SK-N-SH (cell line): ENCODE results near the gene RHOXF2B. TPM values are rescaled to one million over a fixed set of nuclear protein-coding genes. Genes with fewer than 3 reads are reported as not detected.
A peak's percentile ranks its signal among the peaks of the same experiment; 100 is the strongest.
"Not testable (repeated sequence)": the region's sequence is repeated elsewhere in the genome, so short reads cannot be mapped to it uniquely, and the experiment has no call there.

ENCODE experiments used
- CTCF ChIA-PET: fragments of 300-600, 350-600 bp; formaldehyde crosslinking; extraction: SDS; loops from one replicate; lab custom pipeline; 2021; lab: Yijun Ruan, JAX
- POLR2A ChIA-PET: fragments of 350-600 bp; sonication (Branson Sonifier 250); formaldehyde crosslinking; extraction: SDS; loops from one replicate; lab custom pipeline; 2020; ENCODE audit warnings: antibody characterized with exemption, inconsistent platforms; lab: Yijun Ruan, JAX
- DNase-seq: peaks from one replicate; pipeline ENCODE4 v3.0.0; 2012
- H2AFZ ChIP-seq: fragments of 200-600 bp; sonication (generic); 2 replicates; pipeline ENCODE4 v1.8.1; 2016; ENCODE audit warnings: antibody characterized with exemption, mild to moderate bottlenecking, low read depth
- H3F3A ChIP-seq: fragments of 200-600 bp; sonication (generic); replicated peaks from 2 replicates; pipeline ENCODE3; 2016; ENCODE audit warnings: antibody characterized with exemption, mild to moderate bottlenecking; ENCODE audit not compliant: insufficient read depth
- H3K27ac ChIP-seq, 2 experiments: fragments of 200-500 bp in 1 of 2; fragments of 200-600 bp in 1 of 2; sonication (Bioruptor generic) in 1 of 2; sonication (generic), shearing (Covaris generic) in 1 of 2; 2 replicates each; pipeline versions ENCODE4 v1.5.1 to v1.6.1; 2014 to 2016; ENCODE audit warnings: low read depth in 2 of 2, inconsistent platforms in 1 of 2, low read length in 1 of 2, mild to moderate bottlenecking in 1 of 2, mixed read lengths in 1 of 2
- H3K27me3 ChIP-seq: fragments of 200-600 bp; sonication (generic), shearing (Covaris generic); 2 replicates; pipeline ENCODE4 v1.6.1; 2016; ENCODE audit warnings: mixed run types; ENCODE audit not compliant: insufficient read depth
- H3K36me3 ChIP-seq, 2 experiments: fragments of 200-500 bp in 1 of 2; fragments of 200-600 bp in 1 of 2; sonication (Bioruptor generic) in 1 of 2; sonication (generic) in 1 of 2; replicated peaks in 1 of 2; 2 replicates each; pipeline versions ENCODE3 to v1.5.1; 2014 to 2016; ENCODE audit warnings: low read length in 1 of 2, mild to moderate bottlenecking in 1 of 2; ENCODE audit not compliant: insufficient read depth in 2 of 2, control insufficient read depth in 1 of 2
- H3K4me1 ChIP-seq, 2 experiments: fragments of 200-500 bp in 1 of 2; fragments of 200-600 bp in 1 of 2; sonication (Bioruptor generic) in 1 of 2; sonication (generic), shearing (Covaris generic) in 1 of 2; 2 replicates each; pipeline versions ENCODE4 v1.5.1 to v1.6.1; 2014 to 2016; ENCODE audit warnings: low read depth in 1 of 2, low read length in 1 of 2, mixed run types in 1 of 2; ENCODE audit not compliant: insufficient read depth in 2 of 2, control insufficient read depth in 1 of 2
- H3K4me2 ChIP-seq: fragments of 200-600 bp; sonication (generic), shearing (Covaris generic); 2 replicates; pipeline ENCODE4 v1.6.1; 2017; ENCODE audit warnings: mixed run types
- H3K4me3 ChIP-seq, 2 experiments: fragments of 200-500 bp in 1 of 2; fragments of 200-600 bp in 1 of 2; sonication (Bioruptor generic) in 1 of 2; sonication (generic), shearing (Covaris generic) in 1 of 2; 2 replicates each; pipeline versions ENCODE4 v1.5.1 to v1.8.1; 2014 to 2016; ENCODE audit warnings: low read depth in 2 of 2, inconsistent platforms in 1 of 2, low read length in 1 of 2, mild to moderate bottlenecking in 1 of 2, mixed read lengths in 1 of 2, moderate library complexity in 1 of 2
- H3K79me2 ChIP-seq: fragments of 200-600 bp; sonication (generic); 2 replicates; pipeline ENCODE4 v1.8.1; 2017; ENCODE audit warnings: mild to moderate bottlenecking; ENCODE audit not compliant: insufficient read depth
- H3K9ac ChIP-seq: fragments of 200-600 bp; sonication (generic); 2 replicates; pipeline ENCODE4 v1.6.1; 2017; ENCODE audit warnings: mixed run types
- H3K9me2 ChIP-seq: fragments of 200-600 bp; sonication (generic); 2 replicates; pipeline ENCODE4 v1.6.1; 2017; ENCODE audit warnings: mixed run types
- H3K9me3 ChIP-seq: fragments of 200-600 bp; sonication (generic); 2 replicates; pipeline ENCODE4 v1.6.1; 2017; ENCODE audit warnings: mixed run types, mild to moderate bottlenecking, moderate library complexity
- H4K20me1 ChIP-seq: fragments of 200-600 bp; sonication (generic); 2 replicates; pipeline ENCODE4 v1.6.1; 2017; ENCODE audit warnings: mild to moderate bottlenecking, mixed run types; ENCODE audit not compliant: insufficient read depth
- CHD2 ChIP-seq: fragments of 150-350 bp; IDR thresholded peaks from 2 replicates; pipeline ENCODE4 v1.6.1; 2018; ENCODE audit warnings: low read length; ENCODE audit not compliant: partially characterized antibody
- ELF1 ChIP-seq: IDR thresholded peaks from 2 replicates; pipeline ENCODE4 v1.4.0; 2012
- EP300 ChIP-seq, 2 experiments: IDR thresholded peaks; 2 replicates each; pipeline versions ENCODE4 v1.4.0 to v1.6.1; 2012; ENCODE audit warnings: borderline replicate concordance in 1 of 2, low read depth in 1 of 2, low read length in 1 of 2
- EZH2phosphoT487 ChIP-seq: fragments of 200-600 bp; sonication (generic); IDR thresholded peaks from 2 replicates; pipeline ENCODE4 v1.6.1; 2017; ENCODE audit warnings: low read depth, mixed run types, mild to moderate bottlenecking, antibody characterized with exemption, moderate library complexity, borderline replicate concordance
- FOXJ3 ChIP-seq: sonication (generic); formaldehyde crosslinking; IDR thresholded peaks from 2 replicates; pipeline ENCODE4 v1.5.1; 2020; ENCODE audit warnings: mild to moderate bottlenecking, missing genetic modification reagents
- JUND ChIP-seq: IDR thresholded peaks from 2 replicates; pipeline ENCODE4 v1.4.0; 2012
- POLR2AphosphoS5 ChIP-seq: IDR thresholded peaks from 2 replicates; pipeline ENCODE4 v1.6.1; 2012; ENCODE audit warnings: low read depth, low read length
- RFX5 ChIP-seq: IDR thresholded peaks from 2 replicates; pipeline ENCODE4 v1.6.1; 2012; ENCODE audit warnings: mild to moderate bottlenecking, improper control_type of control experiment, low read length
- SMC3 ChIP-seq: IDR thresholded peaks from 2 replicates; pipeline ENCODE4 v1.6.1; 2012; ENCODE audit warnings: low read depth, low read length, improper control_type of control experiment
- TEAD4 ChIP-seq: IDR thresholded peaks from 2 replicates; pipeline ENCODE4 v1.4.0; 2012; ENCODE audit warnings: mild to moderate bottlenecking, borderline replicate concordance; ENCODE audit not compliant: insufficient read depth
- USF1 ChIP-seq: IDR thresholded peaks from 2 replicates; pipeline ENCODE4 v1.4.0; 2012; ENCODE audit warnings: low read depth, borderline replicate concordance
- YY1 ChIP-seq: IDR thresholded peaks from 2 replicates; pipeline ENCODE4 v1.4.0; 2012; ENCODE audit warnings: low read depth, mild to moderate bottlenecking
- WGBS: methylation state at CpG from one replicate; pipeline ENCODE4 v1.1.6; 2017; ENCODE audit warnings: low lambda C conversion rate; 5-methylcytosine and 5-hydroxymethylcytosine counted together
- polyA plus RNA-seq, 3 experiments: library from polyadenylated mRNA; depleted of rRNA; stranded (reverse); fragments of >200 nt; gene quantifications; 2 replicates each; pipeline ENCODE4 v1.2.3, GENCODE V29; 2012
- TF ChIP-seq, protein P1 (sequence below): fragments of 200-600 bp; sonication (generic); IDR thresholded peaks from 2 replicates; pipeline ENCODE4 v1.6.1; 2017; ENCODE audit warnings: antibody characterized with exemption, mild to moderate bottlenecking, moderate library complexity
- TF ChIP-seq, protein P2 (sequence below): IDR thresholded peaks from 2 replicates; pipeline ENCODE4 v1.6.1; 2012; ENCODE audit warnings: mild to moderate bottlenecking, low read depth, low read length, moderate library complexity

The RHOXF2B gene
- polyA plus RNA-seq (2012; rRNA removed), result not detected in 2 replicates
- polyA plus RNA-seq (2012; cell fraction: cytosol; rRNA removed), result not detected in 2 replicates
- polyA plus RNA-seq (2012; cell fraction: nucleus; rRNA removed), result not detected in 2 replicates

- H3K9me3 ChIP-seq, H3K4me1 ChIP-seq, H3K9me2 ChIP-seq, H3K27ac ChIP-seq, DNase-seq, H3K4me3 ChIP-seq, H3K79me2 ChIP-seq, POLR2A ChIA-PET, H3K36me3 ChIP-seq, H3K27me3 ChIP-seq, H3F3A ChIP-seq, CTCF ChIA-PET, H3K4me2 ChIP-seq, H3K9ac ChIP-seq, H2AFZ ChIP-seq, H4K20me1 ChIP-seq: not testable (repeated sequence)
- no CpG with 5 or more reads among the region's 15 CpGs for WGBS
Measured at GRCh38 chrX:120077590-120077989, at the start of gene RHOXF2B. TSS of gene RHOXF2B (minus strand) at chrX:120077690. CDS start at chrX:120077552, 138 bp downstream.

DNA sequence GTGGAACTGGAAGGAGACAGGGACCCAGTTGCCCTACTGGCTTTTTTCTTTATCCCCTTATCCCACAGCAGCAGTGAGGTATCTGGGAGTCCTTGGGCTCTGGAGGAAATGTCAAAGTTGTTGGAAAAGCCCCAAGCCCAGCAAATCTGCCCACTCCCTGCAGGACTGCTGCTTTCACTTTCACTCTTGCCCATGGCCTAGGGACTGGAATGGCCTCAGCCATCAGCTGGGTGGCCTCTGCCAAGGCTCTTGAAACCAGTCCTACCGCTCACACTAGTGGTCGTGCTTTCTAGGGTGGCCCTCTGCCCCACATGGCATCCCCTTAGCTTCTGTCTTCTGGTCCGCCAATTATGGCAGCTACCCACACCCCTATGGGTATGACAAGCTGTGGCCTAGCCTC is 48.0 kb upstream of the RHOXF2B start:
- Histone ChIP-seq H3K9me3 (no peaks in the 10 kb centered on the region), H4K20me1 (no peaks in the 10 kb centered on the region), H3K4me3 (peak overlapping the region in 1 of 2 experiments; percentile 32; a peak in 1 of 4 replicates), H2AFZ (no peak overlapping the region), H3K79me2 (no peaks in the 10 kb centered on the region), H3K27me3 (peaks cover under 1% of the 10 kb centered on the region; the same call in 1 of the 2 replicates), H3K9me2 (no peaks in the 10 kb centered on the region), H3F3A (no peaks in the 10 kb centered on the region), H3K27ac (no peak overlapping the region), H3K36me3 (no peaks in the 10 kb centered on the region)
- 71% methylated on average over 1 of the region's 3 CpGs for WGBS
- ChIA-PET CTCF (interaction anchor here (1.1 to 1.3 kb wide), 2 partner anchors 12 to 15 kb away, joined by 3 to 4 read pairs; no protein-coding TSS in a partner anchor), POLR2A (no interaction called here)
- TF ChIP-seq SMC3, result no peak
- TF ChIP-seq, protein P1, sequence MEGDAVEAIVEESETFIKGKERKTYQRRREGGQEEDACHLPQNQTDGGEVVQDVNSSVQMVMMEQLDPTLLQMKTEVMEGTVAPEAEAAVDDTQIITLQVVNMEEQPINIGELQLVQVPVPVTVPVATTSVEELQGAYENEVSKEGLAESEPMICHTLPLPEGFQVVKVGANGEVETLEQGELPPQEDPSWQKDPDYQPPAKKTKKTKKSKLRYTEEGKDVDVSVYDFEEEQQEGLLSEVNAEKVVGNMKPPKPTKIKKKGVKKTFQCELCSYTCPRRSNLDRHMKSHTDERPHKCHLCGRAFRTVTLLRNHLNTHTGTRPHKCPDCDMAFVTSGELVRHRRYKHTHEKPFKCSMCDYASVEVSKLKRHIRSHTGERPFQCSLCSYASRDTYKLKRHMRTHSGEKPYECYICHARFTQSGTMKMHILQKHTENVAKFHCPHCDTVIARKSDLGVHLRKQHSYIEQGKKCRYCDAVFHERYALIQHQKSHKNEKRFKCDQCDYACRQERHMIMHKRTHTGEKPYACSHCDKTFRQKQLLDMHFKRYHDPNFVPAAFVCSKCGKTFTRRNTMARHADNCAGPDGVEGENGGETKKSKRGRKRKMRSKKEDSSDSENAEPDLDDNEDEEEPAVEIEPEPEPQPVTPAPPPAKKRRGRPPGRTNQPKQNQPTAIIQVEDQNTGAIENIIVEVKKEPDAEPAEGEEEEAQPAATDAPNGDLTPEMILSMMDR, result no peak
- TF ChIP-seq JUND, result no peak
- TF ChIP-seq, protein P2, sequence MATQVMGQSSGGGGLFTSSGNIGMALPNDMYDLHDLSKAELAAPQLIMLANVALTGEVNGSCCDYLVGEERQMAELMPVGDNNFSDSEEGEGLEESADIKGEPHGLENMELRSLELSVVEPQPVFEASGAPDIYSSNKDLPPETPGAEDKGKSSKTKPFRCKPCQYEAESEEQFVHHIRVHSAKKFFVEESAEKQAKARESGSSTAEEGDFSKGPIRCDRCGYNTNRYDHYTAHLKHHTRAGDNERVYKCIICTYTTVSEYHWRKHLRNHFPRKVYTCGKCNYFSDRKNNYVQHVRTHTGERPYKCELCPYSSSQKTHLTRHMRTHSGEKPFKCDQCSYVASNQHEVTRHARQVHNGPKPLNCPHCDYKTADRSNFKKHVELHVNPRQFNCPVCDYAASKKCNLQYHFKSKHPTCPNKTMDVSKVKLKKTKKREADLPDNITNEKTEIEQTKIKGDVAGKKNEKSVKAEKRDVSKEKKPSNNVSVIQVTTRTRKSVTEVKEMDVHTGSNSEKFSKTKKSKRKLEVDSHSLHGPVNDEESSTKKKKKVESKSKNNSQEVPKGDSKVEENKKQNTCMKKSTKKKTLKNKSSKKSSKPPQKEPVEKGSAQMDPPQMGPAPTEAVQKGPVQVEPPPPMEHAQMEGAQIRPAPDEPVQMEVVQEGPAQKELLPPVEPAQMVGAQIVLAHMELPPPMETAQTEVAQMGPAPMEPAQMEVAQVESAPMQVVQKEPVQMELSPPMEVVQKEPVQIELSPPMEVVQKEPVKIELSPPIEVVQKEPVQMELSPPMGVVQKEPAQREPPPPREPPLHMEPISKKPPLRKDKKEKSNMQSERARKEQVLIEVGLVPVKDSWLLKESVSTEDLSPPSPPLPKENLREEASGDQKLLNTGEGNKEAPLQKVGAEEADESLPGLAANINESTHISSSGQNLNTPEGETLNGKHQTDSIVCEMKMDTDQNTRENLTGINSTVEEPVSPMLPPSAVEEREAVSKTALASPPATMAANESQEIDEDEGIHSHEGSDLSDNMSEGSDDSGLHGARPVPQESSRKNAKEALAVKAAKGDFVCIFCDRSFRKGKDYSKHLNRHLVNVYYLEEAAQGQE, result no peak
- no peak for TF ChIP-seq USF1
- no peak for TF ChIP-seq EP300 (IDR thresholded peaks at IDR 0.05; ENCODE audit: borderline replicate concordance in 1 of 2, low read depth in 1 of 2, low read length in 1 of 2)
- no peak for TF ChIP-seq EZH2phosphoT487
- TF ChIP-seq POLR2AphosphoS5, result no peak
- TF ChIP-seq ELF1, result no peak
- TF ChIP-seq RFX5, result no peak
- TF ChIP-seq CHD2, result no peak
- TF ChIP-seq FOXJ3 (CRISPR knock-in tag), result no peak
- no peak for TF ChIP-seq YY1
- TF ChIP-seq TEAD4, result no peak
- TF ChIP-seq, all 33 proteins: peak for 0
- no peak for DNase-seq
- Histone ChIP-seq H3K9ac (no peak overlapping the region), H3K4me2 (peak overlapping the region; percentile 46; the same call in 1 of the 2 replicates), H3K4me1 (no peaks in the 10 kb centered on the region)
